HepG2 (cell line): ENCODE results near the gene CYTH1. TPM values are rescaled to one million over a fixed set of nuclear protein-coding genes. Genes with fewer than 3 reads are reported as not detected.

Experiments used
- ARID5B ChIP-seq: IDR thresholded peaks from 2 replicates; pipeline ENCODE4 v1.4.0; 2020; ENCODE audit warnings: mild to moderate bottlenecking, missing genetic modification reagents
- FOSL2 ChIP-seq: sonication (generic); formaldehyde crosslinking; IDR thresholded peaks from 2 replicates; pipeline ENCODE4 v1.4.0; 2020; ENCODE audit warnings: missing genetic modification reagents
- HNRNPLL ChIP-seq: fragments of 200-400 bp; formaldehyde crosslinking; IDR thresholded peaks from 2 replicates; pipeline ENCODE4 v1.6.1; 2017; ENCODE audit warnings: mild to moderate bottlenecking, low read depth, low read length; ENCODE audit not compliant: poor library complexity, severe bottlenecking
- NCOA2 ChIP-seq: sonication (generic); formaldehyde crosslinking; IDR thresholded peaks from 2 replicates; pipeline ENCODE4 v1.8.0; 2022; ENCODE audit warnings: inconsistent platforms
- RAD21 ChIP-seq: fragments of 450-650 bp; formaldehyde crosslinking; IDR thresholded peaks from 2 replicates; pipeline ENCODE4 v1.5.0; 2020; ENCODE audit warnings: mild to moderate bottlenecking
- STAT6 ChIP-seq: sonication (generic); formaldehyde crosslinking; IDR thresholded peaks from 2 replicates; pipeline ENCODE4 v1.4.0; 2020; ENCODE audit warnings: missing genetic modification reagents, mild to moderate bottlenecking, borderline replicate concordance
- ZBTB2 ChIP-seq: sonication (generic); formaldehyde crosslinking; IDR thresholded peaks from 2 replicates; pipeline ENCODE4 v1.8.0; 2022; ENCODE audit warnings: low read depth, missing genetic modification reagents
- ZNF574 ChIP-seq: sonication (generic); formaldehyde crosslinking; IDR thresholded peaks from 2 replicates; pipeline ENCODE4 v1.4.0; 2020; ENCODE audit warnings: missing genetic modification reagents
- ZNF768 ChIP-seq: sonication (generic); formaldehyde crosslinking; IDR thresholded peaks from 2 replicates; pipeline ENCODE4 v1.4.0; 2020; ENCODE audit warnings: missing genetic modification reagents
- polyA plus RNA-seq, 8 experiments: library from polyadenylated mRNA; depleted of rRNA in 3 of 8; stranded (reverse) in 7 of 8; unstranded in 1 of 8; fragments of >200 nt; fragmentation: Illumina TruSeq in 4 of 8; extraction: Trizol in 4 of 8; gene quantifications; 2 replicates each; pipeline versions ENCODE4 v1.2.1 to v1.2.3, GENCODE V29; 2011 to 2016; ENCODE audit warnings: low read depth in 4 of 8, missing spikeins in 1 of 8, mixed read lengths in 1 of 8; ENCODE audit not compliant: insufficient read depth in 1 of 8
- total RNA-seq, 5 experiments: library from RNA; depleted of rRNA; stranded (reverse); fragments of >200 nt; fragmentation: Illumina TruSeq; extraction: Trizol; gene quantifications; 2 replicates each; pipeline ENCODE4 v1.2.3, GENCODE V29; 2016; ENCODE audit warnings: low read depth in 1 of 5

The CYTH1 gene
- total and polyA plus RNA-seq, 2 of the 13 experiments (the other 11 are each of a cell fraction or from before 2014, with no cell fraction given) = 20.1 to 48.9 TPM

- TF ChIP-seq ARID5B (CRISPR knock-in tag) = peak; percentile 55; the same call in 1 of the 2 replicates
- TF ChIP-seq HNRNPLL = no peak
- TF ChIP-seq ZNF574 (CRISPR knock-in tag) = 0 out of 2 replicates have a peak, but pooled peaks have one; percentile 16
- TF ChIP-seq STAT6 (CRISPR knock-in tag) = no peak
- peak; percentile 28; the same call in 1 of the 2 replicates for TF ChIP-seq ZNF768 (CRISPR knock-in tag)
- peak; percentile 89 for TF ChIP-seq FOSL2 (CRISPR knock-in tag)
- TF ChIP-seq RAD21 (CRISPR knock-in tag) = peak; percentile 18; the same call in 1 of the 2 replicates
- no peak for TF ChIP-seq ZBTB2
- TF ChIP-seq NCOA2 (CRISPR knock-in tag) = peak; percentile 53
Measured at GRCh38 chr17:78677303-78678221, 104.5 kb downstream of the CYTH1 start (continued).
